Measurements from ENCODE around the gene RASL12.
"Not testable (repeated sequence)": the region's sequence is repeated elsewhere in the genome, so short reads cannot be mapped to it uniquely, and the experiment has no call there.

RASL12 gene

DNA sequence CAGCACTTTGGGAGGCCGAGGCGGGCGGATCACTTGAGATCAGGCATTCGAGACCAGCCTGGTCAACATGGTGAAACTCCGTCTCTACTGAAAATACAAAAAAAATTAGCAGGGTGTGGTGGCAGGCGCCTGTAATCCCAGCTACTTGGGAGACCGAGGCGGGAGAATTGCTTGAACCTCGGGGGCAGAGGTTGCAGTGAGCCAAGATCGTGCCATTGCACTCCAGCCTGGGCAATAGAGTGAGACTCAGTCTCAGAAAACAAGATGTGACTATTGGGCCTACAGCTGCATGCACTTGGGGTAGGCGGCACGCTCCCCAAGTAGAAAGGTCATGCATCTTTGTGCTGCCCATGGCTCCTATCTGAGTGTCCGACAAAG lies 26.0 kb upstream of the RASL12 start:
- intact Hi-C loops (cut with DNase I); DNase-seq: not testable (repeated sequence)

DNA sequence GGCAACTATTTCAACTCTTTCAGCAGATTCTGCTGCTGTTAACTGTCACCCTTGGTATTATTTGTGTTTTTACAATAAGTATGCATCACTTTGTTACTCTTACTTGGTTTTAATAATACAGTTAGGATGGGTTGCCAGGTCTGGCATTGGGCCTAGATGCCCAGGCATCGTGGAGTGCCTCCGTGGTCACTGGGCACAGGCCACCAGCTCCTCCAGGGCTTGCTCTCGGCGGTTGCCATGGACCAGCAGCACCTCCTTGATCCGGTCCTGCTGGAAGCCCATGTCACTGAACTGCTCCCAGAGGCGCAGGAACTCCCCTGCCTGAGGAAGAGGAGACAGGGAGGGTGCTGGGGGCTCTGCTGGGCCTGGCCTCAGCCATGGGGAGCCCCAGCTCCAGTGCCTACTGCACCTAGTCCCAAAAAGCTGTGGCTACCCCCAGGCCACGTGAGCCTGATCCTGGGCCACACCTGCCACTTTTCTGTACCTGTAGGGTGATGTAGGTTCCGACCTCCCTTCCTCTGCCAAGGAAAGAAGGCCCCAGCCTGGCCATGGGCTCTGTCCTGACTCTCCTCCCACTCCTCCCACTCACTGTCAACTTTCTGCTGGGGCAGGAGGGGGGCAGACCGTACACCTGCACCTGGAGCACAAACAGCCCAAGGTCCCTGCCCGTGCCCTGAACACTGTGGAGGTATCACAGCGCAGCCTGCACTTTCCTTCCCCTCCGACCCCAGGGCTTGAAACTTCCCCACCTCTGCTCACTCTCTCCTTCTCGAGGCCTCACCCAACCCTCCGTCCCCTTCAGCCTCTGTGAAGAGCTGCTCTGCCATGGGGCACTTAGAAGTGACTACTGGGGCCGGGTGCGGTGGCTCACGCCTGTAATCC lies 25.4 kb upstream of the RASL12 start:
- peak in 1 of 10 donors; percentile 72 for DNase-seq
- intact Hi-C loops (cut with DNase I): no loop called here

DNA sequence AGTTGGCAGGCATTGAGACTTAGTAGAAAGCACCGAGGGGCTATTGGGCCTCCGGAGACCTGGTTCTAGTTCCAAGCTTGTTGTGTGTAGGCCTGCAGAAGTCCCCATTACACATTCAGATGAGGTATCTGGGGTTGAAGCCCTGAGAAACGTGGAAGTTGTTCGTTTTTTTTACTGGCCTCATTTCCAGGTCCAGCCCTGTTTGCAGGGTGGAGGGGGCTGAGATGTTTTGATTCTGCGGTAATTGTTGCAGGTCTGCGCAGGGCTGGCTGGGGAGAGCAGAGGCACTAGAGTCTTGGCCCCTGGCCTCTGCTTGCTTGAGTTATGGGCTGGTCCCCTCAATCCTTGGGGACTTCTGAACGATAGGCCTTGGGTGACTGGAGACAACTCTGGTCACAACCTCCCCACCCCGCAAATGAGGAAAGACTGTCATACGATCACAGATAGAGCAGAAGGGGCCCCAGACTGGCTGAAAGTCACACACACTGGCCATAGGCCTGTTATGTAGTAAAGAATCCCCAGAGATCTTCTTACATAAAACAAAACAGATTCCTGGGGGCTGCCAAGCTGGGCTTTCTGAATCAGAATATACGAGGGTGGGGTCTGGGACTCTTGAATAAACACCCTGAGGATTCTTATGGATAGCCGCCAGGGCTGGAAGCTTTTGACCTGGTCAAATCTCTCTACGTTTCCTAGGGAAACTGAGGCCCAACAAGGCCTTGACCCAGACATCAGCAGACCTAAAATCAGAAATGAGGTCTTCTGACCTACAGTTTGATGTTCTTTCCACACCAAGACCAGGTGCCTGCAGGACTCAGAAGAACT lies 24.4 kb upstream of the RASL12 start:
- intact Hi-C loops (cut with DNase I): no loop called here
- no peak for DNase-seq

DNA sequence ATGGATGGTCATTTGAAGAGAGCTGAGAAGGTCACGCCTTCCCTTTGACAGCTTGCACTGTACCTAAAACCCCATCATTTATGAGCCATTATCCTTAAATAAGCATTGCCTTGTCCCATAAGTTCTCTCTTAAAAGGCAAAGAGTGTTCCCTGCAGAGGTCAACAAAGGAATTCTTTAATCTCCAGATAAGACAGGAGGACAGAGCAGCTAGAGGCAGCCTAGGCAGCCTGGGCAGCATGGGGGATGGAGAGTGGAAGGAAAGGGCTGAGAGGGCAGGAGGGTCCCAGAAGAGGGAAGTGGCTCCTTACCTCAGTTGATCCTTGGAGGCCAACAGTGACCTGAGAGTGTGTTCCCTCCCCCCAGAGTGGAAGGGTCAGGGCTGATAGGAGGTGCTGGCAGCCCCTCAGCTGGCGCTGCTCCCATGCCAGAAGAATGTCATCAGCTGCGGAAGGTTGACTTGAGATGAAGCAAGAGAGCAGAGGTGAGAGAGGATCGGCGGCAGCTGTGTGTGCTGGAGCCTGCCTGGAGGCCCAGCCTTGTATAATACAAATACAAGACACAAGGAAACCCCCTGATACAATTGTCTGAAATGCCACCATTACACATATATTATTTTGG lies 21.5 kb upstream of the RASL12 start:
- no peak for DNase-seq
- intact Hi-C loops (cut with DNase I): no loop called here

DNA sequence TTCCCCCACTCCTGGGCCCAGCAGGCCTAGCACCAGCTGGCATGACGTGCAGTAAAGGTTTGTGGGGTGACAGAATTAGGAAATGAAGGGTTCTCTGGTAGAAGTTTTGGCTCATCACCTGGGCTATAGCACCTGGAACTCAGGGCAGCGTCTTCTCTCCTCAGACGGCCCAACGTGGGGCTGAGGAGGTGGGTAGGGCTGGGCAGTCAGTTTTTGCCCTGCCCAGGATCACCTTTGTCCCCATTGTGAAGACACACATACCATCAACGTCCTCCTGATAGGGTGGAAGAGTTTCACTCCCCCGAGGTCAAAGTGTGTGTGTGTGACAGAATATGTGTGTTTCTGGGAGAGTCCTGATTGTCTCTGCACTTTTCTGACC lies 20.8 kb upstream of the RASL12 start:
- intact Hi-C loops (cut with DNase I): no loop called here

DNA sequence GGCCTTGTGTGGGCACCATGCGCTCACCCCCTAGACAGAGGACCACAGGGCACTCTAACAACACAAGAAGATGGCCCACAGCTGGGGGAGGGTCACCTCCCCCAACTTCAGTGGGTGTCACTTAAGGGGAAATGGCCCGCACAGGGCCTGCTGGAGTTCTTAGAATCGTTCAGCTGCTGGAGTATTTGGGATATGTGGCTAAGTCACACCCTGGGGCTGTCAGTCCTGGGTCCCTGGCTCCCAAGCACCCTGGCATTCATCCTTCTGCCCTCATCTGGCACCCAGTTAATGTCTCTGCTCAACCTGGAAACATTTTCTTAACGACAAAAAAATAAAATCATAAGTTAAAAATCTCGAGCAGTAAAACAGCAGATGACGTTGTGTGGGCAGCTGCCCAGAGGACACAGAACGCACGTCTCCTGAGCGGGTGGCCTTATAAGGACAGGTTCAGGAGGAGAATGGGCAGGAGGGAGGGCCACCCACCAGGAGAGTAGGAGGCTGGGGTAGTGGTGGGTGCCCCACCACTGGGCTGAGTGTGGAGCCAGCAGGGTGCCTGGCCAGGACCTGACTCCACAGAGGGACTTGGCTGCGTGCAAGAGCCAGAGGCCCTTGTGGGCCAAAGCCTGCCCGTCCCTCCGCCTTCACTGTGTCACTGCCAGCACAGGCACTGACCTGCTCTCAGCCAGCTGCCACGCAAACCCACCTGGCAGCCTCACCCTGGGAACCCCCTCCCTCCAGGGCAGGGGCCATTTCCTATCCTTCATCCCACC lies 20.3 kb upstream of the RASL12 start:
- peak in 1 of 10 donors; percentile 87 for DNase-seq
- intact Hi-C loops (cut with DNase I): no loop called here

More for the DNA sequence above, 20.8 kb upstream of the RASL12 start:
- no peak for DNase-seq

DNA sequence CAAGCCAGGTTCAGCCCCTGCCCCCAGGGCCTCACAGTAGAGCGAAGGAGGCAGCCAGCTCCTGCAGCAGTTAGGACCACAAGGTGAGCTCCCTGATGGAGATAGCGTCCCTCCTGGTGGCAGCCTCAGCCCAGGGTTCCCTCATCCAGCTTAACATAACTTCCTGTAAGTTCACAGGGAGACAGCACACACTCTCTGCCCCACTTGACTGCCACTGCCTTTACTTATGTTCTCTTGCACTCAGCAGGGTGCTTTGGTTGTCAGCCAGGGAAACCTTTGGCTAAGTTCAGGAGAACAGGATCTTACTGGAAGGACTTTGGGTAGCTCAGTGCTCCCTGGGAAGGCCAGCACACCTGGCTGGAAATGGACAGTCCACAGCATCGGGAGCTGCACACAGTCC lies 19.6 kb upstream of the RASL12 start:
- intact Hi-C loops (cut with DNase I): no loop called here
- DNase-seq: no peak

DNA sequence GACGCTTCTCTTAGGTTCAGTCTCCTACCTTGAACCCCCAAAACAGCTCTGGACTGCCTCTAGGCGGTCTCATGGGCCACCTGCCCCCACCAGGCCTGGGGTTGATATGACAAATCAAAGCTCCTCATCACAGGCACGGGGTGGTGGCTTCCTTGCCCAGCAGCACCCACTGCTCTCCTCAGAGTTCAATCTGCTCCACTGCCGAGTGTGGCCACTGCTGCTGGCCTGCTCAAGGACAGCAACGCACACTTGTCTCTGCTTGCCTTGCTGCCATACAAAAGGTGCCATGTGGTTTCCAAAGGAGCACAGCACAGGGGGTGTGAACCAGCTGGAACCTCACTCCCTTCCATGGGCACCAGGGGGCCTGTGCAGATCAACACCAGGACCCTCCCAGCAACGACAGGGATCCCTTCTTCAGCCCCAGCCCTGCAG lies 18.9 kb upstream of the RASL12 start:
- peak in 1 of 10 donors; percentile 64 for DNase-seq
- intact Hi-C loops (cut with DNase I): no loop called here

DNA sequence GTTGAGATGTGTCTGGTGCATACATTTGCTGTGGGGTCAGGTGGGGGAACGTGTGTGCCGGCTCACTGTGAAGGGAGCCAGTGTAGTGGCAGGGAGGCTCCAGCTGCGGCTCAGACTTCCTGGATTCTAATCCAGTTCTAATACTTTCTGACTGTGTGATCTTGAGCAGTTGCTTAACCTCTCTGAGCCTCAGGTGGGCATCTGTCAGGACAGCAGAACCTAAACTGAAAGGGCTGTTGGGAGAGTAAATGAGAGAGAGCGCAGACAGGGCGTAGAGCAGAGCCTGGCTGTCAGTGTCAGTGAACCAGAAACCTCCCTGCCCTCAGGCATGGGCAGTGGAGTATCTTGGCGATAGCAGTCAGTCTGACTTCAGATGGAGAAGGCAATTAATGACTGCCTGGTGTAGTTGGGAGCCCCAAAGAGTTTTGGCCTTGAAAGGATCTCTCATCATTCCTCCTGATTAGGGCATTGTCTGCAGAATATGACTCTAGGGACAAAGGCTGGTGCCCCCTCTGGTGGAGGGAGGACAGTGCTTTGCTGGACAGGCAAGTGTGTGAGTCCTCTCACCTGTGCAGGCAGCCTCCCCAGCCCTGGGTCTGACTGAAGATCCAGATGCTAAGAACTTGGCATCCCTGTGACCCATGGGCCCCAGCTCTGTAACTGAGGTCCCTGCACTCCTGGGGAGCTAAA lies 18.3 kb upstream of the RASL12 start:
- intact Hi-C loops (cut with DNase I): no loop called here
- peak in 1 of 10 donors; percentile 85 for DNase-seq

DNA sequence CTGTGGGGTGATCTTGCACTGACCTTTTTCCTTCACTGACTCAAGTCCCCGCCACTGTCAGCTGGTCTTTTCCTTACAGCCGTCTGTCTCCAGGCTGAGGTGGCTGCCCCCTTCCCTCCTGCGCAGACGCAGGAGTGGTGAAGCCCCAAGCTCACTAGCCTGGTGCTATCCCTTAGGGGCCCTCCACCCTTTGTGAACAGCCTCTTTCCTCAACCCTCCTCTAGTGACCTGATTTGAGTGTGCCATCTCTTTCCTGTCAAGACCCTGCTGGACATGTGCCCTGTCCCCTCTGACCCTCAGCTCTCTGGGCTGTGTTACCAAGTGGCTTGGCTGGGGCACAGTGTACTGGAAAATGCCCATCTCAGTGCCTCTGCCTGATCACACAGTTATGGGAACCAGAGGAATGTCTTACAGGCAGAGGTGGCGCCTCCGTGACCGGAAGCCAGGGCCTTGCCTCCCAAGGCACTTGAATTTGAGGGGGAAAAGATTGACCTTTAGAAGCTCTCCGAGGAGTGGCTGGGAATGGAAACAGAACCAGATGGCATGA lies 17.5 kb upstream of the RASL12 start:
- intact Hi-C loops (cut with DNase I): no loop called here
- no peak for DNase-seq

DNA sequence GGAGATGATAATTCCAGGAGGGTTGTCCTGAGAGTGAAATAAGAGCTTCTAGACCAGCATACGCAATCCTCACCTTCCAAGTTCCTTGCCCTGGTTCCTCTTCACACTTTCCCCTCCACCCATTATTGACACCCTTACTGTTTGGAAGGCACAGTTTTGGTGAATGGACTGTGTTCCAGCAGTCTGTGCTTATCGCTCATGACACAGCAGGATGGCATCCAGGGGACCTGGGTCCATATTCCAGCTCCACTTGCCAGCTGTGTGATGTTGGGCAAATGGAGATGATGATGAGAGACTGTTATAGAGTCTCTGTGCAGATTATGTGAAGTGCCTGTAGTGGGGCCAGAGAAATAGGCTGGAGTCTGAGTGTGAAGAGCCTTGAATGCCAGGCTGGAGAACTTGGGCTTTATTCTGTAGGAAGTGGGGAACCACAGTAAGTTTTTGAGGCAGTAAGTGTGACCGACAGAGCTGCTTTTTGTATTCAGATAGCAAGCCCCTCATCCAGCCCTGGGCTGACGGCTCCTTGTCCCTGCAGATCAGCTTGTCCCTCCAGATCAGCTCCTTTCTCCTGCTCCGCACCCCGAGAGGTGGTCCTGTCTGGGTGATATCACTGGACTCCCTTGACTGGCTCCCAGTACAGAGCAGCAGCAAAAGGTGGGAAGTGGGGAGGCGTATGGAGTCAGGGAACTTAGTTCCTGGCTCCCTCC lies 16.9 kb upstream of the RASL12 start:
- intact Hi-C loops (cut with DNase I): no loop called here
- DNase-seq: peak in 1 of 10 donors; percentile 71

DNA sequence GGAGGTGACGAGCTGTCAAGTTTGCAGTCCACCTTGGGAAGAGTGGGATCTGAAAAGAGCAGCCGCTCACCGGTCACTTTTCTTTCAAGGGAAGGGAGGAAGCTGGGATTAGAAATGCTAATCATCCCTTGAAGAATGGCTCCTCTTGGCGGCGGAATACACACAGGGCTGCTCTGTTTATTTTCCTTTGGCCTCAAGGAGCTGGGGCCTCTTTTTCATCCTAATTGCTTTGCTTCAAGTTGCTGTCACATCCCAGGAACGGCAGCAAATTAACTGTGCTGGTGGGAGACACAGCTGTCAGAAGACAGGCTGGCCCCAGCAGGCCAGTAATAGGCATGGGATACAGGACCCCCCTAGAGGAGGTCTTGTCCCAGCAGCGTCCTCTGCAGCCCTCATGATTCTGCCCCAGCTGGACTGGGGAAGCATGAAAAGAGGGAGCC lies 15.5 kb upstream of the RASL12 start:
- peak in 2 of 10 donors; percentile 45 to 75 for DNase-seq
- intact Hi-C loops (cut with DNase I): no loop called here

DNA sequence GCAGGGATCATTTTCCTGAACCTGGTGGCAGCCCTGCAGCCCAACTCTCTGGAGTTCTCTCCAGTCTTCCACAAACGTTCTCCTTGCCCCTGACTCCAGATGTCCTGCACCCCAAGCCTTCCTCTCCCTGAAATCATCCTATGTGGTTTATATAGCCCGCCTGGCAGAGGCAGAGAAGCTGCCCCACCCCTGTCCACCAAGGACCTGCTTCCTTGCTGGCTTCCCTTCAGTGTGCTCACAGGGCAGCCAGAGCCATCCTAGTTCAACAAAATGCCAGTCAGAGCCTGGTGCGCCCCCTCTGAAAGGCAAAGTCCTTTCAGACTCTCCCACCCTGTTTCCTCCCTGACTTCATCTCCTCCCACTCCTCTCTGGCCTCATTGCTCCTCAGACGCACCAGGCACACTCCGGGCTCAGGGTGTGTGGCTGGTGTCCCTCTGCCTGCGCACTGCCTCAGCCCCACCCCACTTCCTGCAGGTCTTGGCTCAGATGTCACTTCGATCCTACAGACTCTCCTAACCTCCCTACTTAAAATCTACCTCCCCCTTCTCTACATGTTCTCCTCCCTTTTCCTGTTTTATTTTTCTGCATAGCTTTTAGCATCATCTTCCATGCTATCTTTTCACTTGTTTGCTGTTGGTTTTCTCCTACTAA lies 14.6 kb upstream of the RASL12 start:
- peak in 1 of 10 donors; percentile 42 for DNase-seq

DNA sequence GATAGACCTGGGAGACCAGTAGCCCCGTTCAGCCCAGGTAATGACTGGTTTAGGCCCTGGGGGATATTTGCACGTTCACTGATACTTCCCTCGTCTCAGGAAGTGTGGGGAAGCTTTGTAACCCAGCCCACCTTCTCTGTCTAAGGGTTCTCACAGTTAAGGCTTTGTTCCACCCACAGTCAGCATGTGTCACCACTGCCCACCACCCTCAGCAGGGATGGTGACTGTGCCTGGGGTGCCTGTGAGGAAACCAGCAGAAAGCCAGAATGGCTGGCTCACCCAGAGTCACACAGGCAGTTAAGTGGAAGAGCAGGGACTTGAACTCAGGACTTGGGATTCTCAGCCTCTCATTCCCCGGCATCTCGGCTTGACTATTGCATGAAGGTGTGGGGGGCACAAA lies 14.0 kb upstream of the RASL12 start:
- peak in 1 of 10 donors; percentile 32 for DNase-seq
- intact Hi-C loops (cut with DNase I): no loop called here

More for the DNA sequence above, 14.6 kb upstream of the RASL12 start:
- intact Hi-C loops (cut with DNase I): no loop called here

DNA sequence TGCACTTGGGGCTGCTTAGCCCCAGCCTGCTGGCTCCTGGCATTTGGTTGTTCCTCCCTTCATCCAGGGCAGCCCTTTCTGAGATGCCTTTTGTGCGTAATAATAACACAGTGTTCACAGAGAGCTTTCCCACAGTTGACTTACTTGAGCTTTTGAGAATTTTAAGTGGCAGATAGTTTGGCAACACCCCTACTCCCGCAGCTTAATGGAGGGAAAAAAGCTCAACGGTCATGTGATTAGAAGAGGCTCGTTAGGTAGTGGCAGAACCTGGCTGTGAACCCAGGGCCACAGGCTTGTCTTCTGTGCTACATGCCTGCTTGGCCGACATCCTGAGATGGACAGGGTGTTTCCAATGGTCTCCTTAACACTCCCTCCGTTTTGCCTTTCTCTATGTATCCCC lies 13.5 kb upstream of the RASL12 start:
- intact Hi-C loops (cut with DNase I): no loop called here
- peak in 1 of 10 donors; percentile 67 for DNase-seq

DNA sequence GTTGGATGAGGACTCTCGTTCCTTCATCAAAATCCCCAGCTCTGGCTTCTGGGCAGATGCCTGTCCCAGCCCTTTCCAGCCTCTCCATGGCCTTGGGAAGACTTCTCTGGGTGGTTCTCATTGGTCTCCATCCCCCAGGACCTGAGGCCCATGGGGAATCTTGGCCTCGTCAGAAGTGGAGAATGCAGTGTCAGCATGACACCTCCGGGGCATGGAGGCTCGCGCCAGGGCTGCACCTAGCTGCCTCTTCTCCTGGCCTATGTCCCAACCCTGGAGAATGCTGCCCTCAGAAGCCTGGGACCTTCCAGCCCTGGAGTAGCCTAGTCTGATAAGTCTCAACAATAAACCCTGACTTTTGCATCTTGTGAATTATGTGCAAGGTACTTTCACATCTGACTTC lies 11.8 kb upstream of the RASL12 start:
- DNase-seq: peak in 1 of 10 donors; percentile 39

DNA sequence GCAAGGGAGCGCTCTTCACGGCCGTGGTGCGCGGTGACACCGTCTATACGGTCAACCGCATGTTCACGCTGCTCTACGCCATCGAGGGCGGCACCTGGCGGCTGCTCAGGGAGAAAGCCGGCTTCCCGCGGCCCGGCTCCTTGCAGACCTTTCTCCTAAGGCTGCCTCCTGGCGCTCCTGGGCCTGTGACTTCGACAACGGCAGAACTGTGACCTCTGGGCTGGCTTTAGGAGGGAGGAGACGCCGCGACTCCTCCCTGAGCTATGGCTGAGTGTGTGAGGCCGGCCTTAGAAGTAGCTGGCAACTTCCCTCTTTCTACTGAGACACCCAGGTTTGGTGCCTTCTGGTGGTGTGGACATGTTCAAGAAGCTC lies 10.2 kb upstream of the RASL12 start:
- DNase-seq: peak in 3 of 10 donors; percentile 48 to 93 (median 86)
- intact Hi-C loops (cut with DNase I): loop anchor here (1.0 kb wide), 1 partner anchor 24 kb away; no protein-coding TSS in a partner anchor

More for the DNA sequence above, 11.8 kb upstream of the RASL12 start:
- intact Hi-C loops (cut with DNase I): no loop called here
